HG03575 (cell line): ENCODE data around the gene MCTP2.
"Not testable (repeated sequence)": the region's sequence is repeated elsewhere in the genome, so short reads cannot be mapped to it uniquely, and the experiment has no call there.

Source experiments
- ATAC-seq: cut with Tn5 transposase; IDR thresholded peaks from one replicate; pipeline ENCODE4 v1.9.1; 2021; ENCODE audit not compliant: unreplicated experiment, insufficient number of reproducible peaks, low FRiP score; ENCODE audit errors: extremely low read depth

MCTP2 gene

GRCh38 chr15:94476686-94477085, 245.3 kb downstream of the MCTP2 start:
- ATAC-seq: no peak

GRCh38 chr15:94477913-94478553, 246.7 kb downstream of the MCTP2 start:
- no peak for ATAC-seq

- no peak for ATAC-seq
These were observed 247.4 kb downstream of the MCTP2 start for GRCh38 chr15:94478763-94479162.

- ATAC-seq: no peak
These were observed 249.0 kb downstream of the MCTP2 start for GRCh38 chr15:94480289-94480834.

GRCh38 chr15:94485148-94485719, 253.9 kb downstream of the MCTP2 start:
- no peak for ATAC-seq

- ATAC-seq: no peak
These were observed 256.3 kb downstream of the MCTP2 start for GRCh38 chr15:94487635-94488034.

- ATAC-seq: no peak
These were observed 261.8 kb downstream of the MCTP2 start for GRCh38 chr15:94493176-94493575.

GRCh38 chr15:94493586-94493985, 262.2 kb downstream of the MCTP2 start:
- not testable (repeated sequence) for ATAC-seq

GRCh38 chr15:94494732-94495131, 263.4 kb downstream of the MCTP2 start:
- ATAC-seq: no peak

- ATAC-seq: no peak
These were observed 271.9 kb downstream of the MCTP2 start for GRCh38 chr15:94503293-94503692.

- ATAC-seq: no peak
These were observed 277.9 kb downstream of the MCTP2 start for GRCh38 chr15:94509259-94509658.

- no peak for ATAC-seq
These were observed 290.8 kb downstream of the MCTP2 start for GRCh38 chr15:94522125-94522524.

- no peak for ATAC-seq
These were observed 292.5 kb downstream of the MCTP2 start for GRCh38 chr15:94523873-94524272.

GRCh38 chr15:94524565-94524964, 293.2 kb downstream of the MCTP2 start:
- no peak for ATAC-seq

- no peak for ATAC-seq
These were observed 294.8 kb downstream of the MCTP2 start for GRCh38 chr15:94526071-94526689.

- ATAC-seq: no peak
These were observed 300.9 kb downstream of the MCTP2 start for GRCh38 chr15:94532226-94532625.
